Common myeloid progenitor, CD34-positive (primary cell): ENCODE results near the gene C6orf58.

ENCODE experiments used
- CTCF ChIA-PET: fragments of 350-600 bp; sonication (Branson Sonifier 250); formaldehyde crosslinking; loops from one replicate; lab custom pipeline; 2021; ENCODE audit warnings: antibody characterized with exemption; lab: Charles Lee
- POLR2A ChIA-PET: fragments of 350-600 bp; sonication (Branson Sonifier 250); formaldehyde crosslinking; loops from one replicate; lab custom pipeline; 2021; ENCODE audit warnings: antibody characterized with exemption; lab: Charles Lee
- DNase-seq, 3 donors: peaks; one replicate each; pipeline versions ENCODE4 v3.0.0 to v3.0.0-alpha.2; 2013
- H3K27ac ChIP-seq, 2 experiments: 1 replicate in 1 of 2; 2 replicates in 1 of 2; pipeline ENCODE4 v1.7.0; 2013; ENCODE audit warnings: inconsistent platforms in 2 of 2, low read length in 2 of 2, mild to moderate bottlenecking in 2 of 2, low read depth in 1 of 2, moderate library complexity in 1 of 2; ENCODE audit not compliant: severe bottlenecking in 2 of 2, insufficient read depth in 1 of 2, poor library complexity in 1 of 2
- H3K27me3 ChIP-seq, 5 experiments: replicated peaks in 2 of 5; 1 replicate in 3 of 5; 2 replicates in 2 of 5; pipeline versions ENCODE4 v1.6.1 to v1.7.0; 2013; ENCODE audit warnings: low read length in 4 of 5, mild to moderate bottlenecking in 2 of 5, moderate library complexity in 2 of 5, inconsistent platforms in 1 of 5; ENCODE audit not compliant: insufficient read depth in 5 of 5, control insufficient read depth in 4 of 5
- H3K36me3 ChIP-seq, 4 experiments: 1 replicate in 2 of 4; 2 replicates in 2 of 4; pipeline versions ENCODE4 v1.6.1 to v1.7.0; 2013; ENCODE audit warnings: low read length in 3 of 4, control low read depth in 1 of 4, mild to moderate bottlenecking in 1 of 4; ENCODE audit not compliant: control insufficient read depth in 4 of 4, insufficient read depth in 4 of 4
- H3K4me1 ChIP-seq, 4 experiments: 1 replicate in 3 of 4; 2 replicates in 1 of 4; pipeline versions ENCODE4 v1.6.1 to v1.7.1; 2013; ENCODE audit warnings: low read length in 3 of 4, mild to moderate bottlenecking in 3 of 4, control low read depth in 1 of 4, inconsistent platforms in 1 of 4, moderate library complexity in 1 of 4; ENCODE audit not compliant: control insufficient read depth in 4 of 4, insufficient read depth in 4 of 4; ENCODE audit errors: control extremely low read depth in 1 of 4
- H3K4me3 ChIP-seq, 7 experiments: 1 replicate in 4 of 7; 2 replicates in 3 of 7; pipeline versions ENCODE4 v1.5.1 to v1.7.0; 2013; ENCODE audit warnings: mild to moderate bottlenecking in 7 of 7, low read length in 6 of 7, moderate library complexity in 6 of 7, inconsistent platforms in 2 of 7, low read depth in 2 of 7, control low read depth in 1 of 7; ENCODE audit not compliant: insufficient read depth in 4 of 7, control insufficient read depth in 1 of 7; ENCODE audit errors: extremely low read depth in 1 of 7
- H3K9me3 ChIP-seq, 5 experiments: 1 replicate in 4 of 5; 2 replicates in 1 of 5; pipeline versions ENCODE4 v1.6.1 to v1.7.1; 2013; ENCODE audit warnings: low read length in 4 of 5, mild to moderate bottlenecking in 2 of 5, inconsistent platforms in 1 of 5, low read depth in 1 of 5, moderate library complexity in 1 of 5; ENCODE audit not compliant: control insufficient read depth in 4 of 5, insufficient read depth in 2 of 5; ENCODE audit errors: control extremely low read depth in 1 of 5
- WGBS: methylation state at CpG from one replicate; pipeline ENCODE4 v1.1.5; 2013; ENCODE audit not compliant: insufficient coverage; 5-methylcytosine and 5-hydroxymethylcytosine counted together

The C6orf58 gene

DNA sequence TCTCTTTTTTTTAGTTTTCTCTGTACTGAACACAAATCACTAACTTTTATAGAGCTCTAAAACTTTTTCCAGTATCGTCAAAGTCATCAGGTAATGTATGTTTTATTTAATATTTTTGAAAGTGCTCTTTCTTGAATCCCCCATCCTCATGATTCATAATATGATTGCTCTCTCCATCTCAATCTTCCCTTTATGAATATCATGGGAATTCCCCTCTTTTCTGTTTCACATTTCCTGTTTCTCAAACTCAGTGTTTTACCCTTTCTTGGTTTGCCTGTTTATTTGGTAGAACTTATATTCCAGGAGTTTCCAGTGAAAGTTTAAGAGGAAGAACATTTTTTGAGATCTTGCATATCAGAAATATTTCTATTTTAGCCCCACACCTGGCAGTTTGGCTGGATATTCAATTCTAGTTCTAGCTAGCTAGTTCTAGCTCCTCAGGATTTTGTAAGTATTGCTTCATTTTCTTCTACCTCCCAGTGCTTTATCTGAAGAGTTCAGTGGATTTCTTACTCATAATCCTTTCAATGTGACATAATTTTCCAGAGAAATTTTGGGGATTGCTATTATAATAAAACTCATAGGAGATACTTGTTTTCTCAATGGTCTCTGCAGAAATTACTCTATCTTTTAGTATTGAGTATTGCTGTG is 6.1 kb upstream of the C6orf58 start:
- no peaks in the 10 kb centered on the region for H3K36me3 ChIP-seq
- WGBS = no CpG with 5 or more reads among the region's 1 CpG

DNA sequence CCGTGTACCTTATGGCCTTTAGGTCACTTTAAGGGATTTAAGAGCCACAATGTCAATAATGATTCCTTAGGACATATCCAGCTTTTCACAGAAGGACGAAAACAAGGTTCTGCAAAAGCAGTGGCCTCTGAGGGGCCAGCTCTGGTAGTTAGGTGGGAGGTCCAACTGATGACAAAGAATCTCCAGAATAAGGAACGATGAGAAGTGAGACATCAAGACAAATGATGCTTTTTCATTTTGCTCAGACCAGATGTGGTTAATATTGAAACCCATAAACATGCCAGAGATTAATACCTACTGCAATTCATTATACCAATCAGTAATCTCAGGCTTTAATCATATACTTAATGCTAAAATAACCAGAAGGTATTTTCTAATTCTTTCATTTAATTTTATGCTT is 1.9 kb downstream of the C6orf58 start:
- Histone ChIP-seq H3K4me3 (no peak overlapping the region), H3K4me1 (no peaks in the 10 kb centered on the region), H3K27ac (no peak overlapping the region), H3K36me3 (no peaks in the 10 kb centered on the region), H3K9me3 (peaks cover 0 to 2% (median 0%) of the 10 kb centered on the region in 5 experiments), H3K27me3 (no peaks in the 10 kb centered on the region)
- no peak for DNase-seq
- 100% methylated on average over 1 of the region's 3 CpGs for WGBS
- CTCF ChIA-PET = no interaction called here
- POLR2A ChIA-PET = no interaction called here

More for the DNA sequence above, 6.1 kb upstream of the C6orf58 start:
- no peaks in the 10 kb centered on the region for H3K4me1 ChIP-seq
- H3K4me3 ChIP-seq = no peak overlapping the region
- H3K27ac ChIP-seq = no peak overlapping the region
- POLR2A ChIA-PET = no interaction called here
- CTCF ChIA-PET = no interaction called here
- H3K9me3 ChIP-seq = no peaks in the 10 kb centered on the region
- H3K27me3 ChIP-seq = no peaks in the 10 kb centered on the region
- no peak for DNase-seq

DNA sequence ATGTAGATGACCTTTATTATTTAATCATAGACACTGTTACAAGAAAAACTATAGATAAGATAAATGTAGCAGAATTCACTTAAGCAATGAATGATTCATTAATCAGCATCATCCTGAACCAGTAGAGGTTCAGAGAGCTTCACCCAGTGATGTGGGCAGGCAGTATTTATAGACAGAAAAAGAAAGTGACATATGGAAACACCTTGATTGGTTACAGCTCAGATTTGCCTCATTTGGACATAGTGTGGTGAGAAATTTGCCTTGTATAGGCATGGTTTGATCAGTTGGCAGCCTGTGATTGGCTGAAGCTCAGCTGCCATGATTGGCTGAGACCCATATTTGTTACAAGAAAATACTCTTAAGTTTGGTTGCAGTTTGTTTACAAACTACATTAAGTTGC is 4.6 kb downstream of the C6orf58 start:
- H3K27me3 ChIP-seq = no peaks in the 10 kb centered on the region
- no peaks in the 10 kb centered on the region for H3K4me1 ChIP-seq
- no peak overlapping the region for H3K27ac ChIP-seq
- no peak for DNase-seq
- no peaks in the 10 kb centered on the region for H3K36me3 ChIP-seq
- POLR2A ChIA-PET = no interaction called here
- H3K4me3 ChIP-seq = no peak overlapping the region
- CTCF ChIA-PET = no interaction called here
- H3K9me3 ChIP-seq = peaks cover 0 to 2% (median 0%) of the 10 kb centered on the region in 5 experiments

DNA sequence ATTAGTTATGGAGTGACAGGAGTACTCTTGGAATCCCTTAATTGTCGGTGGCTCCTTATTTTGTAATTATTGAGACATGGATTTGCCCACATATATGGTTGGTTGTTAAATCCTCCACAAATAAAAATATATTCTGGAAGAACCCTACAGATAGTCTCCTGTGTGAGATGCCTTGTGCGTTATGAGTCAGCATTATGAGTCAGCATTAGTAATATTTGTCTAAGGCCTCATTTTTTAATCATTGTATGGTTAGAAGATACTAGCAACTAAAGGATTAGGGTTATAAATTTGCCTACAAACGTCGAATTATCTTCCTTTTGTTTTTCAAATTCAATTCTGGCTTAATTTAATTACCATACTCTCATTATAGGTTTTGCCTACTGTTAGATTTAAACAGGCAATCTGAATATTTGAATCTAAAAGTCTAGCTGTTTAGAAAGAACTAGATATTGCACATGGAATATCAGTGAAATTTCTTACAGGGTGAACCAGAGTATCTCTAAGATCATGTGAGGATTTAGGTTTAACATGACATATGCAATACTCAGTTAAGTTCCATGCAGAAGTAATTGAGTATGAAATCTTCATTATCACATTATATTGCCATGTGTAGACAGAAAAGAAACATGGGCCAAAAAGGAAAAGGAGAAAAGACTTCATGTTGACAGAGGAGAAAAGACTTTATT is 5.9 kb downstream of the C6orf58 start:
- no peak for DNase-seq
- no CpG with 5 or more reads among the region's 4 CpGs for WGBS
- CTCF ChIA-PET = no interaction called here

DNA sequence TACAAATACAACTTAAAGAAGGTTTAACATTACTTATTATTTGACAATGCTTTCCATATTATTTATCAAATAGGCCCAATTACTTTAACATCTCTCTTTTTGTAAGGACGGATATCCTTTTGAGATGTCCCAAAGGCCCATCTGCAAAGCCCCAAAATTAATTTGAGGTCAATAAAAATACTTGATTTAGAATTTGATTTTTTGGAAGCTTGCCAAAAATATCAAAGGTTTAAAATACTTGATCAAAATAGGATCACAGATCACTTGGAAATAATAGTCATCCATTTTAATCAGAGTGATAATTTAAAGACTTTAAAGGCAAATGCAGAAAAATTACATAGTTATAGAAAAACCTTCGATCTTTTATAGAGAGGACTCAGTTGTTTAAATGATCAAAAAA is 8.1 kb downstream of the C6orf58 start:
- no CpG with 5 or more reads among the region's 2 CpGs for WGBS
- H3K27me3 ChIP-seq = no peaks in the 10 kb centered on the region

More for the DNA sequence above, 5.9 kb downstream of the C6orf58 start:
- Histone ChIP-seq H3K36me3 (no peaks in the 10 kb centered on the region), H3K4me1 (no peaks in the 10 kb centered on the region), H3K4me3 (no peak overlapping the region), H3K9me3 (peaks cover 0 to 2% (median 0%) of the 10 kb centered on the region in 5 experiments), H3K27me3 (no peaks in the 10 kb centered on the region), H3K27ac (no peak overlapping the region)
- POLR2A ChIA-PET = no interaction called here

DNA sequence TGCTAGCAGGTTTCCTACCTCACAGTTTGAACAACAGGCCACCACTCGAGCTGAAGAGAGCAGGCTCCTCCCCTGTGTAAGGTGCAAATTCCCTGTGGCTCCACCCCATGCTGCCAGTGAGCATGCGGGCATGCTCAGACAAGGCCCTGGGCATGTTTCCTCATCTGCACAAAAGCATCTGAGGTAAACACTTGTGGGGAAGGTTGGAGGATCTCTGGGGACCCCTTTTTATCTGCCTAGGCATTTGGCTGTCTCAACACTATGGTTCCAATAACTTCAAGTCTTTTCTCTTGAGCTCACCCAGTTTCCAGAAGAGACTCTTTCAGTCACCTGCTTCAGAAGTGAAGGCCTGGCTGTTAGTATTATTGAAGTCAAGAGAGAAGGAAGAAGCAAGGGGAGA is 9.4 kb downstream of the C6orf58 start:
- CTCF ChIA-PET = no interaction called here
- WGBS = 58% methylated on average over 2 of the region's 2 CpGs
- Histone ChIP-seq H3K4me3 (no peak overlapping the region), H3K4me1 (no peaks in the 10 kb centered on the region), H3K9me3 (peaks cover 0 to 2% (median 0%) of the 10 kb centered on the region in 5 experiments), H3K27ac (no peak overlapping the region), H3K36me3 (no peaks in the 10 kb centered on the region), H3K27me3 (no peaks in the 10 kb centered on the region)
- POLR2A ChIA-PET = no interaction called here
- DNase-seq = no peak

More for the DNA sequence above, 8.1 kb downstream of the C6orf58 start:
- Histone ChIP-seq H3K4me3 (no peak overlapping the region), H3K4me1 (no peaks in the 10 kb centered on the region), H3K36me3 (no peaks in the 10 kb centered on the region), H3K9me3 (peaks cover 0 to 2% (median 0%) of the 10 kb centered on the region in 5 experiments), H3K27ac (no peak overlapping the region)
- ChIA-PET POLR2A (no interaction called here), CTCF (no interaction called here)
- DNase-seq = no peak

DNA sequence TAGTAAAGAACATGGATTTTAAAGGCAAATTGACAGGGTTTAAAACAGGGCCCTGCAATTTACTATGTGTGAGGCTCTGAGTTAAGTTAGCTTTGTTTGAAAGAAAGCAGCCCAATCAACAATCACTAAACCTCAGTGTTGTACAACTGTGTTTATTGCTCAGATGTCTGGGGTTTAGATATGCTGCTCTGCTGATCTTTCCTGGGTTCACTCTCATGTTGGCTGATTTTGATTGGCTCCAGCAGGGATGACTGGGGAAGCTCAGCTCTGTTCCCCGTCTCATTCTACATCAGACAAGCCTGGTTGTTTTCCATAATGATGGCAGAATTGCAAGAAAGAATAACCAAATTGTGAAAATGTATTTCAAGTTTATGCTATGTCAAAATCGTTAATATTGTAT is 10.9 kb downstream of the C6orf58 start:
- H3K4me1 ChIP-seq = no peaks in the 10 kb centered on the region
- ChIA-PET CTCF (no interaction called here), POLR2A (no interaction called here)
- H3K4me3 ChIP-seq = no peak overlapping the region
- DNase-seq = no peak
- no peaks in the 10 kb centered on the region for H3K27me3 ChIP-seq
- peaks cover 0 to 2% (median 0%) of the 10 kb centered on the region in 5 experiments for H3K9me3 ChIP-seq
- WGBS = 92% methylated on average over 2 of the region's 2 CpGs
- H3K27ac ChIP-seq = no peak overlapping the region
- no peaks in the 10 kb centered on the region for H3K36me3 ChIP-seq
